ENCODE measurements around the gene ATP8B4. TPM values are rescaled to one million over a fixed set of nuclear protein-coding genes. Genes with fewer than 3 reads are reported as not detected.

Gene ATP8B4
- total and polyA plus RNA-seq, 2 of the 8 experiments (the other 6 are each of a cell fraction or from before 2014, with no cell fraction given) = 0.17 to 0.24 TPM

- H2BK20ac ChIP-seq (ENCODE audit: low read length) = no peak overlapping the region
- H4K91ac ChIP-seq (replicated peaks; ENCODE audit: insufficient read length, low read length) = no peak overlapping the region
- no peaks in the 10 kb centered on the region for H3K36me3 ChIP-seq (ENCODE audit: control insufficient read depth in 2 of 4, insufficient read depth in 4 of 4, low read length in 3 of 4)
- no peaks in the 10 kb centered on the region for H3K79me1 ChIP-seq (ENCODE audit: low read depth, low read length)
- no peak overlapping the region for H4K5ac ChIP-seq (ENCODE audit: insufficient read length, low read depth, low read length)
- no peak overlapping the region for H3K4me2 ChIP-seq (ENCODE audit: insufficient read depth in 1 of 2, low read depth in 2 of 2, low read length in 2 of 2)
- TF ChIP-seq ASH2L (IDR thresholded peaks at IDR 0.05; ENCODE audit: low read length) (no peak), BCL11A (IDR thresholded peaks at IDR 0.05; ENCODE audit: low read depth in 2 of 2, low read length in 2 of 2) (no peak), RXRA (IDR thresholded peaks at IDR 0.05; ENCODE audit: insufficient read depth, low read depth, low read length) (no peak)
- H2AFZ ChIP-seq (ENCODE audit: low read length) = no peak overlapping the region
- H2BK15ac ChIP-seq (ENCODE audit: low read length) = no peak overlapping the region
- CTCF ChIA-PET (ENCODE audit: partially characterized antibody) = no interaction called here
- H2BK12ac ChIP-seq (ENCODE audit: low read depth, low read length) = no peak overlapping the region
- no peak overlapping the region for H3K56ac ChIP-seq (replicated peaks; ENCODE audit: insufficient read length, low read depth, low read length)
- DNase-seq (ENCODE audit: low read depth in 1 of 2, low spot score in 2 of 2) (no peak), FAIRE-seq (no peak)
- no peak overlapping the region for H2BK120ac ChIP-seq (replicated peaks; ENCODE audit: low read depth, low read length)
- H3K27ac ChIP-seq (ENCODE audit: low read depth, low read length) = no peak overlapping the region
- H3K18ac ChIP-seq (ENCODE audit: extremely low read depth, low read length) = no peak overlapping the region
- no peaks in the 10 kb centered on the region for H3K4me1 ChIP-seq (replicated peaks in 1 of 4; ENCODE audit: control insufficient read depth in 3 of 4, insufficient read depth in 4 of 4, low read length in 3 of 4)
- no peak overlapping the region for H3K9ac ChIP-seq (replicated peaks in 1 of 4; ENCODE audit: extremely low read depth in 1 of 4, low read depth in 3 of 4, low read length in 3 of 4)
- H3K27me3 ChIP-seq (replicated peaks in 1 of 4; ENCODE audit: control insufficient read depth in 3 of 4, extremely low read depth in 1 of 4, insufficient read depth in 3 of 4, low read length in 3 of 4) = no peaks in the 10 kb centered on the region
- H2BK5ac ChIP-seq (ENCODE audit: low read depth, low read length) = no peak overlapping the region
- H3K4ac ChIP-seq (replicated peaks; ENCODE audit: insufficient read length, low read depth, low read length) = no peak overlapping the region
- no peak overlapping the region for H2AK5ac ChIP-seq (ENCODE audit: low read depth, low read length)
- H3K23ac ChIP-seq (ENCODE audit: insufficient read length) = no peak overlapping the region
- H3K4me3 ChIP-seq (ENCODE audit: extremely low read depth in 1 of 4, insufficient read depth in 2 of 4, low read depth in 3 of 4, low read length in 4 of 4) = no peak overlapping the region
- no peaks in the 10 kb centered on the region for H4K20me1 ChIP-seq (replicated peaks in 1 of 2; ENCODE audit: control insufficient read depth in 1 of 2, insufficient read depth in 2 of 2, low read length in 2 of 2)
- H3K14ac ChIP-seq (ENCODE audit: insufficient read length) = no peak overlapping the region
- POLR2A ChIA-PET (ENCODE audit: partially characterized antibody) = no interaction called here
- no peaks in the 10 kb centered on the region for H3K23me2 ChIP-seq (ENCODE audit: low read depth, low read length)
- no peaks in the 10 kb centered on the region for H3K79me2 ChIP-seq (ENCODE audit: control insufficient read depth in 1 of 2, insufficient read depth in 2 of 2, low read length in 2 of 2)
- H3K9me3 ChIP-seq (ENCODE audit: insufficient read depth in 2 of 2, low read depth in 1 of 2, low read length in 1 of 2) = no peaks in the 10 kb centered on the region
- H4K8ac ChIP-seq (ENCODE audit: extremely low read depth, insufficient read depth, low read length) = no peak overlapping the region
Observed at GRCh38 chr15:49813625-49814024, 305.4 kb downstream of the ATP8B4 start.
